GM18870 (cell line): ENCODE data around the gene IRF4.

Source experiments
- ATAC-seq: cut with Tn5 transposase; IDR thresholded peaks from one replicate; pipeline ENCODE4 v1.9.1; 2021; ENCODE audit warnings: moderate library complexity; ENCODE audit not compliant: unreplicated experiment

Gene IRF4

DNA sequence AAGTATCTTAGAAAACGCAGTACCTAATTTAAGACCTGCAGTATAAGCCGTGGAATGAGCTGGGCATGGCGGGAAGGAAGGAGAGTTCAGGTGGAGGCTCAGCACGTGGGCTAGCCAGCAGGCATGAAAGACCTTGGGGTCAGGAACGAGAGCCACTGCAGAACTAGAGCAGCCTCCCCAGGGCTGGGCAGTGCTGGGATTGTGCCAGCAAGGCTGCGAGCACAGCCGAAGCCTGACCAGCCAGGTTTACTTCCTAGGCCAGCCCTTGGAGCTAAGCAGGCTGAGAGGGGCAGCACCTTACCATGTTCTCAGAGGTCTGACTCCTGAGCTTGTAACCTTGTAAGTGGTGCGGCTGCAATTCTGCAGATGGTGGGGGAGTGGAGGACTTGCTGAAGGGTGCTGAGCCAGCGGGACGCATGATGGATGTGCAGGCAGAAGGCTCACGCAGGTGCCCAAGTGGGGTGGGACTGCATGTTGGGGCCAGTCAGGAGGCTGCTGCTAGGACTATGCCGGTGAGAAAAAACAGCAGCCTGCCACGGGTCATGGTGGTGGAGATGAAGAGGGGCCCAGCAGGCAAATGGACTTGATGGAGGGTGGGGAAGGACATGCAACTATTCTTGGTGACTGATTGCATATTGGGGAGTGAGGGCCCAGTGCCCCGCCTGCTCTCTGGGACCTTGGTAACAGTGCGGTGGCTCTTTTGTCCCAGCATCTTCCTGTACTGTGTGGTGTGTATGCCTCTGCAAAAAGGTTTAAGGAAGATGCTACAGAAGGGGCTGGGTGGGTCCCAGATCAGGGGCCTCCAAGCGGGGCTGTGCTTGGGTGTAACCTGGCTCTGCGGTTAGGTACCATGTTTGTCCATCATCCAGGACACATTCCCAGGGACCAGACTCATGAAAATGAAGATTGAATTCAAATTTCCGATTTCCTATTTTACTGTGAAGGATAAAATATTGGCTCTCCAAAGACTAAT is 37.6 kb upstream of the IRF4 start:
- no peak for ATAC-seq

DNA sequence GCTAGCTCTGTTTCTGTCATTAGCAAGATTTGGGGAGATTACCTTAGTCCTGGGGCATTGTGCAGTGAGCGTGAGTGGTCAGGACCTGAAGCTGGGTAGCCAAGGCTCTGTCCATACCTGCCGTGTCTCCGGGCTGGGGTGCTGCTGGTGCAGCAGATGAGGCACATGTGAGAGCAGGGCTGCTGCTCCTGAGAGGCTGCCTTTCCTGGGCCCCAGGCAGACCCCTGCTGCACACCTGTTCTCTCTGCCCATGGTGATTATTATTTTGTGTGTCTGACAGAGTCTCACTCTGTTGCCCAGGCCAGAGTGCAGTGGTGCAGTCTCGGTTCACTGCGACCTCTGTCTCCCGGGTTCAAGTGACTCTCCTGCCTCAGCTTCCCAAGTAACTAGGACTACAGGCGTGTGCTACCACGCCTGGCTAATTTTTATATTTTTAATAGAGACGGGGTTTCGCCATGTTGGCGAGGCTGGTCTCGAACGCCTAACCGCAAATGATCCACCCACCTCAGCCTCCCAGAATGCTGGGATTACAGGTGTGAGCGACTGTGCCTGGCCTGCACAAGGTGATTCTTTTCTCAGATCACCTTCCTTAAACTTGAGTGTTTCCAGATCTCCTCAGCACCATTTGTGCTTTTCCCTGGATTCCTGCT is 36.8 kb upstream of the IRF4 start:
- ATAC-seq, result no peak

DNA sequence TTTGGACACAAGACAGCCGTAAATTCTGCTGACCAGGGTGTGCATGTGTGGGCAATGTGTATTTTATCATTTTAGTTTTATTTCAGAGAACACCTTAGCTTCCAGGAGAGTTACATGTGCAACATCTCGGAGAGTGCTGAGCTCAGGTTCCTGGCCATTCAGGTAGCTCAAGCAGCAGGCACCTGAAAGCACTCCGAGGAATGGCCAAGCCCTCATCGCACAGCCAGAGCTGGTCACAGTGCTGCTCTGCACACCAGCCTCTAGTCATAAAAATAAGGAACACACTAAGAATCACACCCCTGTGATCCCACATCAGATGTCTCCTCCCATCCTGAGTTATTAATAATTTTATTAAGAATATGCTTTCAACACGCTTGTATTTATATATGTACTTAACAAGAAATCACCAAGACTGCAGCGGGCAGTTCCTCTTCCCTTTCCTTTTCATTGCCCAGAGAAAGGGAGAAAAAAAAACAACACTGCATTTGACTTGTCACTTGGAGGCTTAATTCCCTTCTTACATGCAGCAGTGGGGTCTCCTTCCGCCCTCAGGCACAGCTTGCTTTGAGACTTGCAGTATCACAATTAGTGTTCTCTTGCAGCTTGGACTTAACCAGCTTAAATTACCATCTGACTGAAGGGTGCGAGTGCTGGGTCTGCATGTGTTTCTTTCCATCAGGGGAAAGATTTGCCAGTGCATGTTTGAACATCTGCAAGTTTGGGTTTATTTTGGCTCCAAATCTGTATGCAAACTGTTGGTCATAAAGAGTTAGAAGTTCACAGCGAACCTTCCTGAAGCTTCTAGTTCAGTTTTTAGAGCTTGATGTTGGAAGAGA is 36.0 kb upstream of the IRF4 start:
- ATAC-seq, result no peak

DNA sequence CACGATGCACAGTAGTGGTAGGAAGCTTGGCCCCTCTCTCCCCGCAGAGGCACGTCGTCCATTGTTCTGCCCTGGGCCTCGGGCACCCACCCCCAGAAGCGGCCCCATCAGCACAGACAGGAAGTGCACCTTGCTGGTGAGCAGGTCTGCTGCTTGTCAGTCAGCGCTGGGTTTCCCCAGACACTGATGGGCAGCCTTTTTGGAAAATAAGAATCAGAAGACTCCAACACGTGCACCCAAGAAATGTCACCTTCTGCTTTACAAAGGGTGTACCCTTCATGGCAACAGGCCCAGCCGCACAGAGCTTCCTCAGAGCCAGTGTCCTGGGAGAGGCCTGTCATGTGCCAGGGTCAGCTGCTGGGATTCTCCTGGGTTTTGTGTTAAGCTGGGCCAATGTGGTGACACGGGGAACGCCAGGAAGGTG is 34.7 kb upstream of the IRF4 start:
- ATAC-seq, result no peak

DNA sequence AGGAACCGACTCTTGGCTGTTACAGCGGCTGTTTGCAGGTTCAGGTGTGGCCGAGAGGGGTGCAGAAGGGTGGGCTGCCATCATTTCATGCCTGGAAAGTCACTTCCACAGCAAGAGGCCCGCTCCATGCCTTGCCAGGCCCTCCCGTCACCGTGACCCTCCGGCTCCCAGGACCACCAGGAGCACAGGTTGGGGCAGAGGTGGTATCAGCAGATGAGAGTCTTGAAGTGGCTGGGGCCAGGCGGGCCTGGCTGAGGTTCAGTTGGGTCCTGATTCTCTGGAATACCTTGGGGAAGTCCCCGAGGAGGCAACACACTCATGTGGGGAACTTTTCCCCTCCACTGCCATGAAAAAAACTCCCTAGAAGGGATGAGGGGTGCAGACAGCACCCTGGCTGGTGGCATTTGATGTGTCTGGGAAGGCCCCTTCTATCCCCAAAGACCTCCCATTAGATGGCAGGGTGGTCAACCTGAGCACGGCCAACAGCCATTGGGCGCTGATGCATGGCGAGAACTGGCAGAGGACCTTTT is 34.2 kb upstream of the IRF4 start:
- no peak for ATAC-seq

DNA sequence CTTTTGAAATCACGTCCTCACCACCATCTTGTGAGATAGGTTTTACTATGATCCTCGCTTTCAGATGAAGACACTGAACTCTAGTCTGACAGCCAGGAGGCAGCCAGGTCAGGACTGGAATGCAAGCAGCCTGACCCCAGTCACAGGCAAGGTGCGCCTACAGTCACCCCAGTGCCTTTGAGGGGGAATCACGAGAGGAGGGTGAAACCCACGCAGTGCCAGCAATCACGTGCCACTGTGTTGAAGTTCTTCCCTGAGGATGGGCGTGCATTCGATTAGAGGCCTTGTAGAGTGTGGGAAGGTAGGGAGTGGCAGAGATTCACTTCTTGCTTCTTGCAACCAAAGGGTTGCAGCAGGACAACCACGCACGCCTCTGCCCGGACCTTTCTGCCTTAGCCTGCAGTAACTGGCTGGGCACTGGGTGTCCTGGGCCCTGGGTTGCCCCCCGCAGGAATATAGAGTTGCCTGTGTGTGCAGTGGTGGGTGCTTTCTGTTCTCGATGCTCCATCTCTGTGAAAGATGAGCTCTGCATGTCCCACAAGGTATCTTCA is 33.7 kb upstream of the IRF4 start:
- no peak for ATAC-seq

DNA sequence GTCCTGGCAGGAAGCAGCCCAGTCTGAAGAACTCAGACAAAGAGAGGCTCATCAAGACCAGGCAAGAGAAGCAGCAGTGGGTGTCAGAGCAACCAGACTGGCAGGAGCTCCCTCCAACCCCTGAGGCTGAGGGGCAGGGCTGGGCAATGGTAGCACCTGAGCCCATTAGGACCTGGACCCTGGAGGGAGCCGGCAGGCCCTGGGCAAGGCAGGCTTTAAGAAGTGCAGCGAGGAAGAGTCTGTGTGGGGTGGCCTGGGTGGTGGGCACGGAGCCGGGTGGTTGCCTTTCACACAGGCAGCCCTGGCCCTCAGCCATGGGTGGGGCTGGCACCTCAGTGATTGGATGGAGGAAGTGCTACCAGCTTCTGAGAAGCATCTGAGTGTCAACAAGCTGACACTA is 33.1 kb upstream of the IRF4 start:
- no peak for ATAC-seq

DNA sequence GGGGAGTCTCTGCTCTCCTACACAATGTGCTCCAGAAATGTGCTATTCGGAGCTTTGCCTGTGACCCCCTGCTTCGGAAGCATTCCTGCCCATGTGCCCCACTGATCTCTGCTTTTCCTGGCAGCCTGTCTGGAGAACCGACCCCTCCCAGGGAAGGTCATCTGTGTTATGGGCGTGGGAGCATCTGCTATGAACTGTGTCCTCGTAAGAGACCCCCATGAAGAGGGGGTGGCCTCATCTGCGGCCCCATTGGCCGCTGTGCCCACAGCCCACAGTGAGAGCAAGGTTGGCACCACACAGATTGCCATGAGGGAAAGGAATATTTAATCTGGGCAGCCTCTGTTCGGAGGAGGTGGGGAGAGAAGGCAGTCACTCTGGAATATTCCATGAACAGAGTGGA is 32.7 kb upstream of the IRF4 start:
- ATAC-seq, result no peak

DNA sequence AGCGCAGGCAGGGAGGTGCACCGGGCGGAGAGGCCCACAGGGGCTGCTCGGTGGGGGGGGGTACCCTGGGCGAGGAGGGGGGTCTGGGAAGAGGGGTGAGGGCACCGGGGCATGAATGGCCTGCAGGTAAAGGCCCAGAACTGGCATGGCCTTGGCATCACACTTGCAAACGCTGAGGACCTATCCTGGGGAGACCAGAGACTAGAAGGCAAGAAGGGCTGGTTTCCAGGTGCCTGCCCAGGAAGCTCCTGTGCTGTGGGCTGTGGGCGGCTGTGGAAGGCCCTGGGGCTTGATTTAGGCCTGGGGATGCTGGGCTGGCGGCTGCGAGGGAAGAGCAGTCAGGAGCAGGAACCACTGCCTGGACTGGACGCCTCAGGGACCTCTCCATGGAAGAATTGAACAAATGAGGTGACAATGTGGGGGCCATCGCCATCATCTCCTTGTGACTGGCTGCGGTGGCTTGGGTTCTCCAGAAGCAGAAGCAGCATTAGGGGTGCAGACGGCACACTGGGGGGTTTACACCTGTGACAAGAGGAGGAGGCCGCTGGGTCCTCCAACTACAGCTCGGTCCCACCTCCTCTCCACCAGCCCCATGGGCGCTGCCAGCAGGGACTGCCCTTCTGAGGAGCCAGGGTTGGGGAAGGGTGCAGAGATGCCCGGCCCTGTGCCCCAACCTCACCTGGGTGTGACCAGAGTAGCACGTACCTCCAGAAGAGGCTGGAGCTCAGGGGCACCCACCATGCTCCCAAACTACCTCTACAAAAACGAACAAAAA is 32.1 kb upstream of the IRF4 start:
- no peak for ATAC-seq

DNA sequence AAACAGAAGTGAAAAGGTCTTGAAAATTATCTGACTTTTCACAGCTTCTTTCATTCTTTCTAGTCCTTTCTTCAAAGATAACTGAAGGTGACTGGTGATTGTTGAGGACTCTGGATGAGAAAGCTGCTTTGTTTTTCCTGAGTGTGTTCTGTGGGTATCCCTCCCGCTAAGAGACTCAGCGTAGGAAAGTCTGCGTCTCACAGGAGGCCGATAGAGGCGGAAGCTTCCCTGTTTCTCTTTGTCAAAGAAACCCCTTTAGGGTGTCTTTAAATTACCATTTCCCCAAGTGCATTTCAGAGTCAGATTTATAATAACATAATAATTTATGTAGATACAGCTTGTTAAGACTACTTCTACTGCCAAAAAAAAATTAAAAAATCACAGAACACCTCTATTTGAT is 31.2 kb upstream of the IRF4 start:
- no peak for ATAC-seq

DNA sequence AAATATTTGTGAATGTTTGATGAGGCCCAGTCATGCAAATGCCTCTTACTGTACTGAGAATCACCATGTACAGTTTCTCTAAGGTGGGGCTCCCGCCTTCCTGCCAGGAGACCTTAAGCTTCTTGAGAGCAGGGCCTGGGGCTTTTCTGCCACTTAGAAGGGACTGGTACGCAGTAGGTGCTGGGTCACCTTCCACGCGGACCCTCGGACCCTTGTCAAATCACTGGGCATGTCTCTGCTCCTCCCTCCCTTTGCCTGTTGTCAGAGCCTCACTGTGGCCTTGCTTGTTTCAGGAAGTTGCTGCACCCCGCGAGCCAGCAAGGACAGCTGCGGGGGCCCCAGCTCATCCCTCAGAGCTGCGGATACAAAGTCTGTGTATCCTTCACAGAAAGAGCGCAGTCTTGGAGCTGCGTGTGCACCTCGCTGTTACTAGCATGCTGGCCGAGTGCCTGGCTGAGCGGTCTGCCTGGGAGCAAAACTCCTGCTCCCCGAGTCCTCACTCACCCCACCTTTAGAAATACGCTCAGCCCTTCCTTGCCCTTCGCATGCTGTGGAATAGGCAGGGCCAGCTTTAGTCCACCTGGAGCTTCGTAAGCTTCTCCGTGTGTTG is 30.7 kb upstream of the IRF4 start:
- ATAC-seq, result no peak

DNA sequence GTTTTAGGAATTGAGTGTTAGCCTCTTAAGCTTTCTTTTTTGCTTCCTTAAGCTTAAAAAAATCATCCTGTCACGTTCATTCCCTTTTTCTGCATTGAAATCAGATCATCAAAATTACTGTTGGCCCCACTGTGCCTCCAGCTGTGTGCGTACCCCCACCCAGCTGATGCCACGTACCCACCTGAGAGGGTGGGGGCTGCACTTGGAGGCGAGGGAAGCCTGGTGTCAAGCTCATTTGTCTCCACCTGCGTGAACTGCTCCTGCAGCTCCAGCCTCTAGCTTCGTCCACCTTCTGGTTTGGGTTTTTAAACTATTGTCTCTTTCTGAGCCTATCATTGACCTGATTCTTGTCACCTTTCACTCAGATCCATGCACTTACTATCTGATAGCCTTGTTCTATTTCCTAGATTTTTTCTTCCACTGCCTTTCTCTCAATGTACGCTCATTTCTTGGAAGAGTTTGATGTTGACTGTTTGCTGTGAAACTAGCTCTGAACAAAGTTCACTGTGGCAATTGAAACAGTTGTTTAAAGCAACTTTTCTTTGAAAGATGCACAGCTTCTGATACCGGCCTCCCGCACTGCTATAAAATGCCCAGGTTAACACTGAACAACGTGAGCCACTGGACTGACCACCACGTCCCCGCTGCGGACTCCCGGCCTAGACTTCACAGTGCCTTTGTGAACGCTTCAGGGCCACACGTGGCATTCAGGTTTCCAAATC is 30.0 kb upstream of the IRF4 start:
- no peak for ATAC-seq

DNA sequence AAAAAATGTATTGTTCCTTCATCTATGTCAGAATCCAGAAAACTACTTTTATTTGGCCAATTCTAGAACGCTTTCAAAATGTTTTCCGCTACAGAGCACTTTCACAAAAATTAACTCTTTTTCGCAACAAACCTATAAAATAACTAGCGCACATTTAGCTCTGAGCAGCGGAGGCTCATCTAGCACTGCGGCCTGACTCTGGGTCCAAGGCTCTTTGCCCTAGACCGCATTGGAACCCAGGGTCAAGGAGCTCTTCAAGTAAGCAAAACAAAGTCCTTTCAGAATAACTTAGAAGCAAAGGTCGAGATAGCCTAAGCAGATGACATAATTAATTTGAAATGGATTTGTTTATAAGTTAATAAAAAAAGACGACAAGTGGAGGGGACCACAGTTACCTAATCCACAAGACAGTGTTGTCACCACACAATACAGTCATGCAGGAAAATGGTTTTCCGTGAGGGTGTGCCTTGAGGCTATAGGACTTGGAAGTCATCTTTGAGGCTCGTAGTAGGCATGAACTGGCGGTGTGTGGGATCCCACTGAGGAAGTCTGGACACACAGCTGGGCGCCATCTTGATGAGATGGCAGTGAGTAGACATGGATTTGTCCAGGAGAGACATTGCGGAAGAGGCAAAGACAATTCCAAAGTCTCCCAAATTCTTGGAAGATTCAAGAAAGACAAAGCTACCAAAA is 29.2 kb upstream of the IRF4 start:
- ATAC-seq, result no peak

DNA sequence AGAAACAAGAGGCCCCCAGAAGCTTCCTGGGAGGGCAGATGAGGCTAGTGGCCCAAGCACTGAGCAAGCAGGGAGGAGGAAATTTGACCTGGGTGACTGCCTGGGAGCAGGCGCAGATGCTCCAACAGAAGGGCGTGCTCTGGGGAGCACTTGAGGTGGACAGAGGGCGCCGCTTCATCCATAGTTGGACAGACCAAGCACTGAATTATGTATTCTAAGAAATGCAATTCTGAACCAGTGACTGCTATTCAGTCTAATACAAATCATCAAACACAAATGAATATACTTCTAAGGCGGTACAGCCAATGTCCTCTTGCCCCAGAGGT is 28.7 kb upstream of the IRF4 start:
- ATAC-seq, result no peak

DNA sequence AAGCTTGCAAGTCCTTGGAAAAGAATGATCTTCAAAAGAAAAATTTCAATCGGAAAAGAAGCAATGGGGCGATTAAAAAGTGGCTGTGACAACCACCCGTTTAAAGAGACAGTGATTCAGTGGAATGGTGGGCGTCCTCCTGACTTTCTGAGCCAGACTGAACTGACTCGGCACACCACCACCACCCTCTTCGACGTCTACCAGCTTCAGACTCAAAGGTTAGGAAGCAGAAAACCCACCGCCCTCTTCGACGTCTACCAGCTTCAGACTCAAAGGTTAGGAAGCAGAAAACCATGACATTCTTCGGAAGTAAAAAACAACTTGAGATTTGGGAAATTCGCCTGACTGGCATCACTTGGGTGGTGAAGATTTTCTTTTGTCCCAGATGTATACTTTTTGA is 28.3 kb upstream of the IRF4 start:
- ATAC-seq, result no peak

DNA sequence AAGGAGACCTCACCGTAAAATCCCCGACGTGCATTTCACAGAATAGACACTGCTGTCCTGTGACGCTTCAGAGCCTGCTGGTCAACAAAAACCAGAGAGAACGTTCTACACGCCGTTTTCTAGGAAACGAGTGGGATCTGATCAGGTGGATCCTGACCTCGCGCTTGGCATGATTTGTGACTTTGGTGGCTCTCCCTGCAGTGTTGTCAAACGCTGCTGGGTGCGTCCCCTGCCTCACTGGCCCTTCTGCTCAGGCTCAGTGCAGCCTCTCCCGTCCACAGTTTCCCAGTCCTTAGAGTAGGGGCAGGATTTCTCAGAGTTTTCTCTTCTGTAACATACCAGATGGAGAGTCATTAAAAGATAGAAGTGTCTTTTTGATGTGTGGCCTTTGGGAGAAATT is 27.6 kb upstream of the IRF4 start:
- ATAC-seq, result no peak

DNA sequence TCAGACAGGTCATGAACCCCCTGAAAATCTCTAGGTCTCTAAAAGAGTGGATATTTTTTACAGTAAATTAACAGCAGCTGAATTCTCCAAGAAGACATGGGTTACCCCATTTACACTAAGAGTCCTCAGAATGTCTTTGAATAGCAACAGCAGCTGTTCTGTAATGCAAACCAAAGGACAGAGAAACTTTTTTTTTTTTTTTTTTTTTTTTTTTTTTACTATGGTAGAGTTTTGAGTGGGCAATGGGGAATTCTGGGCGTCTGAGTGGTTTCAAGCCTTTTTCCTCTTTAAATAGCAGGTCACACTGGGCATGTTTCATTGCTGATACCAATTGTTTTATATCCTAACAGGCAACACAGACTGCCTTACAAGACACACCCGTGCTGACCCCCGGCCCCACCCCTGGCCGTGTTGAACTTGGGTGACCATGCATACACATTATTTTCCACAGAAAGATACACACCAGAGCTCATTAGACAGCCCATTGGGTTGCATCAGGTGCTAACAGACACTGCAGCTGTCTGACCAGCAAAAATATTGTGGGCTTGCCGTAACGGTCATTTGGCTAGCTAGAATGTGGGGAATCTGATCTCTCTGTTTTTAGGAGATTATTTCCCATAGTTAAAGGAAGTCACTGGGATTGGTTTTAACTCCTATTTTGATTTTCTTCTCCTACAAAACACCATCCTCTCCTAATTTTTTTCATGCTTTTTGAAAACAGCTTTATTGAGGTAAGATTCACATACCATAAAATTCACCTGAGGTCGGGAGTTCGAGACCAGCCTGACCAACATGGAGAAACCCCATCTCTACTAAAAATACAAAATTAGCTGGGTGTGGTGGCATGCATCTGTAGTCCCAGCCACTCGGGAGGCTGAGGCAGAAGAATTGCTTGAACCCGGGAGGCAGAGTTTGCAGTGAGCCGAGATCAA is 26.7 kb upstream of the IRF4 start:
- ATAC-seq, result no peak

DNA sequence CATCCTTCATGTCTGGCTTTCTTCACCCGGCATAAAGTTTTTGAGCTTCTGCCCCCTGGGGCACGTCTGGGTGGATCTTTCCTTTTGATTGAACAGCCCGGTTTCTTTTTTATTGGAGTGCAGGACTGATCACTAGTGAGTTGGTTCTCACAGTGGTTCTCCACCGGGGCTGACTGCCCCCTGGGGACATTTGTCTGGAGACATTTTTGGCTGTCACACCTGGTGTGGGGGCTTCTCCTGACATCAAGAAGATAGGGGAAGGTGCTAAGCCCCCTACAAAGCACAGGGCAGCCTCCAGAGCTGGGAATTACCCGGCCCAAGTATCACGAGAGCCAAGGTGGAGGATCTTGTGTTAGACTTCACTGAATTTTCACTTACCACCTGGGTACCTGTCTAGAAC is 25.7 kb upstream of the IRF4 start:
- ATAC-seq, result no peak
